Measurements from ENCODE around the gene TAS2R42.

GRCh38 chr12:11166300-11166699, 20.4 kb downstream of the TAS2R42 start:
- TF ChIP-seq CTCF (IDR thresholded peaks at IDR 0.05) = no peak
- TF ChIP-seq POLR2A (IDR thresholded peaks at IDR 0.05) = no peak
